ENCODE data around the gene STK32C.

DNA sequence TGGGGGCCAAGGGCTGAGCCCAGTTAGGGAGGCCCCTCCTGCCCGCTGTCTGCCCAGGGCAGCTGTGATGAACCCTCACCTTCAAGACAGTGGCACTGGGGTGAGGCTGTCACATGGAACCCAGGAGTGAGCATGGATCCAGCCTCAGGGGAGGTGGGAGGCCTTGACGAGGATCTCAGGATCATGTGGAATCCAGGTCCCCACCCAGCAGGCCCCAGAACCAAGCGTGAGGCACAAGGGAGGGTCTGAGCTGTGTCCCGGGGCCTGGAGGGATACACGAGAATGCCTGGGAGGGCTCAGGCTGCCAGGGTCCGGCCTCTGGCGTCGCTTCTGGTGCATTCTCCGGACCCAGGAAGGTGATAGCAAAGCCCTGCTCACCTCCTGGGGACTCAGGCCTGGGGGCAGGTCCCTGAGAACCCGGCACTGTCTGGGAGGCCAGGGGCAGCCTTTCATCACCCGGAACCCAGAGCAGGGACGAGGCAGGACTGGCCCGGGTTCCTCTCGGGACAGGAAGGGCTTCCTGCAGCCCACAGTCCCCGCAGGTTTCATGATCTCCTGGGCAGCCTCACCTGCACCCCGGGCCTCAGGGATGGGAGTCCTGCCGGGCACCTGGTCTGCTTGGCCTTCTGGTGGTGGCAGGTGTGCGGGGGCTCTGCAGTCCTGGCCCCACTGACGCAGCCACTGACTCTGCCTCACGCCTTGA is 103.5 kb downstream of the STK32C start:
- TF ChIP-seq HDGF (IDR thresholded peaks at IDR 0.05; ENCODE audit: borderline replicate concordance), result no peak
- TF ChIP-seq NFRKB (IDR thresholded peaks at IDR 0.05), result no peak
- TF ChIP-seq ZNF384 (IDR thresholded peaks at IDR 0.05), result no peak
- TF ChIP-seq FOXM1 (IDR thresholded peaks at IDR 0.05; ENCODE audit: borderline replicate concordance), result no peak
- TF ChIP-seq CTBP1 (IDR thresholded peaks at IDR 0.05; ENCODE audit: borderline replicate concordance), result no peak
- TF ChIP-seq SP1 (IDR thresholded peaks at IDR 0.05), result no peak
- no peak for TF ChIP-seq BHLHE40 (IDR thresholded peaks at IDR 0.05; ENCODE audit: borderline replicate concordance)
- no peak for TF ChIP-seq ELF4 (IDR thresholded peaks at IDR 0.05)
- TF ChIP-seq LEF1 (IDR thresholded peaks at IDR 0.05; ENCODE audit: borderline replicate concordance), result no peak
- no peak for TF ChIP-seq SUZ12 (IDR thresholded peaks at IDR 0.05)
- TF ChIP-seq PKNOX1 (IDR thresholded peaks at IDR 0.05), result no peak
- TF ChIP-seq TARDBP (IDR thresholded peaks at IDR 0.05), result no peak
- no peak for TF ChIP-seq ARNT (IDR thresholded peaks at IDR 0.05)
- no peak for TF ChIP-seq FOXK2 (IDR thresholded peaks at IDR 0.05)

All from HEK293T (cell line).